HepG2 (cell line): ENCODE results near the gene PHACTR3. TPM values are rescaled to one million over a fixed set of nuclear protein-coding genes. Genes with fewer than 3 reads are reported as not detected.
A peak's percentile ranks its signal among the peaks of the same experiment; 100 is the strongest.
"Not testable (repeated sequence)": the region's sequence is repeated elsewhere in the genome, so short reads cannot be mapped to it uniquely, and the experiment has no call there.

ENCODE experiments used
- ATAC-seq: fragments of 200-7000 bp; cut with Tn5 transposase; 3 replicates; pipeline ENCODE4 v1.9.1; 2020; ENCODE audit warnings: mild to moderate bottlenecking, moderate library complexity
- BruUV-seq: library from RNA; stranded (reverse); fragments of 400-500 nt; replicated peaks from 2 replicates; lab custom pipeline; 2021; lab: Mats Ljungman, UMichigan
- CTCF ChIA-PET: fragments of 300-600 bp; formaldehyde crosslinking; extraction: SDS; loops from one replicate; lab custom pipeline; 2021; ENCODE audit warnings: low total read pairs, inconsistent platforms, low intra/inter-chr PET ratio; lab: Yijun Ruan, JAX
- POLR2A ChIA-PET: fragments of 350-600 bp; sonication (Branson Sonifier 250); formaldehyde crosslinking; loops from one replicate; lab custom pipeline; 2020; ENCODE audit warnings: antibody characterized with exemption, inconsistent platforms; lab: Yijun Ruan, JAX
- DNase-seq: peaks from one replicate; pipeline ENCODE4 v3.0.0-alpha.2; 2015; ENCODE audit warnings: low spot score
- FAIRE-seq: peaks from 3 replicates; lab custom pipeline; 2011; peaks lifted over from hg19 to GRCh38; lab: Jason Lieb, UNC
- H2AFZ ChIP-seq: one replicate; pipeline ENCODE4 v1.6.1; 2011; ENCODE audit warnings: low read length, inconsistent platforms
- H3K27ac ChIP-seq: fragments of 300-600 bp; 3 replicates; pipeline ENCODE4 v1.8.0; 2011; ENCODE audit warnings: mixed run types, mild to moderate bottlenecking, mixed read lengths, low read length, inconsistent platforms; ENCODE audit not compliant: insufficient read depth; ENCODE audit errors: extremely low read length
- H3K27me3 ChIP-seq, 2 experiments: fragments of 200-600 bp in 1 of 2; 2 replicates in 1 of 2; 3 replicates in 1 of 2; pipeline versions ENCODE4 v1.6.0 to v1.8.0; 2011; ENCODE audit warnings: low read length in 2 of 2, mild to moderate bottlenecking in 2 of 2, moderate library complexity in 2 of 2, inconsistent platforms in 1 of 2; ENCODE audit not compliant: insufficient read depth in 2 of 2, control insufficient read depth in 1 of 2
- H3K36me3 ChIP-seq, 2 experiments: fragments of 200-600 bp in 1 of 2; replicated peaks in 1 of 2; 2 replicates in 1 of 2; 3 replicates in 1 of 2; pipeline versions ENCODE4 v1.5.1 to v1.8.0; 2011; ENCODE audit warnings: low read length in 2 of 2, inconsistent platforms in 1 of 2; ENCODE audit not compliant: insufficient read depth in 2 of 2, control insufficient read depth in 1 of 2
- H3K4me1 ChIP-seq: 2 replicates; pipeline ENCODE4 v1.5.1; 2012; ENCODE audit warnings: low read length, inconsistent platforms; ENCODE audit not compliant: insufficient read depth
- H3K4me2 ChIP-seq: 2 replicates; pipeline ENCODE4 v1.6.0; 2011; ENCODE audit warnings: low read depth, low read length, inconsistent platforms
- H3K4me3 ChIP-seq, 3 experiments: fragments of 200-600 bp in 1 of 3; sonication (generic), shearing (Covaris generic) in 1 of 3; replicated peaks in 1 of 3; 2 replicates each; pipeline ENCODE4 v1.5.1; 2011 to 2016; ENCODE audit warnings: low read length in 3 of 3, inconsistent platforms in 2 of 3, low read depth in 2 of 3, mild to moderate bottlenecking in 2 of 3, control low read depth in 1 of 3, mixed read lengths in 1 of 3; ENCODE audit not compliant: insufficient read depth in 1 of 3
- H3K79me2 ChIP-seq: one replicate; pipeline ENCODE4 v1.6.1; 2011; ENCODE audit warnings: low read length, inconsistent platforms; ENCODE audit not compliant: insufficient read depth
- H3K9ac ChIP-seq: 2 replicates; pipeline ENCODE4 v1.6.0; 2011; ENCODE audit warnings: mild to moderate bottlenecking, low read depth, low read length, inconsistent platforms; ENCODE audit not compliant: insufficient read depth
- H3K9me3 ChIP-seq: 2 replicates; pipeline ENCODE4 v1.5.1; 2012; ENCODE audit warnings: mild to moderate bottlenecking, low read length
- H4K20me1 ChIP-seq: 2 replicates; pipeline ENCODE4 v1.6.0; 2011; ENCODE audit warnings: inconsistent platforms, mild to moderate bottlenecking, low read length, moderate library complexity; ENCODE audit not compliant: insufficient read depth
- MAFF ChIP-seq: IDR thresholded peaks from 2 replicates; pipeline ENCODE4 v1.6.1; 2011; ENCODE audit warnings: low read depth, low read length, improper control_type of control experiment
- MAFK ChIP-seq, 2 experiments: IDR thresholded peaks in 1 of 2; conservative IDR thresholded peaks in 1 of 2; 2 replicates each; pipeline ENCODE4 v1.6.1; 2011; ENCODE audit warnings: improper control_type of control experiment in 2 of 2, low read length in 2 of 2
- MNT ChIP-seq: fragments of 450-650 bp; IDR thresholded peaks from 2 replicates; pipeline ENCODE4 v1.6.1; 2016
- ZBTB49 ChIP-seq: sonication (generic); formaldehyde crosslinking; IDR thresholded peaks from 2 replicates; pipeline ENCODE4 v1.4.0; 2020; ENCODE audit warnings: missing genetic modification reagents, borderline replicate concordance
- ZNF143 ChIP-seq: sonication (generic); formaldehyde crosslinking; IDR thresholded peaks from 2 replicates; pipeline ENCODE4 v1.4.0; 2020; ENCODE audit warnings: missing genetic modification reagents
- WGBS: methylation state at CpG from one replicate; pipeline ENCODE4 v1.1.6; 2017; ENCODE audit warnings: low lambda C conversion rate; 5-methylcytosine and 5-hydroxymethylcytosine counted together
- in situ Hi-C: cut with HindIII; loops from 2 replicates; pipeline ENCODE4 v1.10.0; 2017; ENCODE audit warnings: low pct_unique_long_range_greater_than_20kb; ENCODE audit not compliant: extremely low pct_ligation_motif_present
- intact Hi-C: fragments of 100-400 bp; cut with micrococcal nuclease; formaldehyde crosslinking; loops from one replicate; pipeline ENCODE4 v1.10.0; 2022; ENCODE audit not compliant: unreplicated experiment
- polyA plus RNA-seq, 8 experiments: library from polyadenylated mRNA; depleted of rRNA in 3 of 8; stranded (reverse) in 7 of 8; unstranded in 1 of 8; fragments of >200 nt; fragmentation: Illumina TruSeq in 4 of 8; extraction: Trizol in 4 of 8; gene quantifications; 2 replicates each; pipeline versions ENCODE4 v1.2.1 to v1.2.3, GENCODE V29; 2011 to 2016; ENCODE audit warnings: low read depth in 4 of 8, missing spikeins in 1 of 8, mixed read lengths in 1 of 8; ENCODE audit not compliant: insufficient read depth in 1 of 8
- total RNA-seq, 5 experiments: library from RNA; depleted of rRNA; stranded (reverse); fragments of >200 nt; fragmentation: Illumina TruSeq; extraction: Trizol; gene quantifications; 2 replicates each; pipeline ENCODE4 v1.2.3, GENCODE V29; 2016; ENCODE audit warnings: low read depth in 1 of 5

PHACTR3 gene
- total and polyA plus RNA-seq, 2 of the 13 experiments (the other 11 are each of a cell fraction or from before 2014, with no cell fraction given), result not detected

- no peak for DNase-seq
- Histone ChIP-seq H3K27me3 (no peaks in the 10 kb centered on the region), H3K79me2 (no peaks in the 10 kb centered on the region), H3K36me3 (no peaks in the 10 kb centered on the region), H3K27ac (no peak overlapping the region), H3K4me2 (no peak overlapping the region), H4K20me1 (no peaks in the 10 kb centered on the region), H3K4me1 (no peaks in the 10 kb centered on the region), H3K4me3 (no peak overlapping the region), H3K9me3 (no peaks in the 10 kb centered on the region), H2AFZ (no peak overlapping the region), H3K9ac (no peak overlapping the region)
- no peak for TF ChIP-seq ZNF143 (CRISPR knock-in tag)
- no peak for TF ChIP-seq ZBTB49 (CRISPR knock-in tag)
- TF ChIP-seq MAFF, result peak; percentile 98
- TF ChIP-seq MAFK (conservative IDR thresholded peaks at IDR 0.05 in 1 of 2, IDR thresholded peaks at IDR 0.05 in 1 of 2; ENCODE audit: low read length in 2 of 2), result peak; percentile 98 to 99
- ATAC-seq, result no peak
- in situ Hi-C loops, result no loop called here
- ChIA-PET CTCF (no interaction called here), POLR2A (no interaction called here)
- WGBS, result 4% methylated on average over 1 of the region's 1 CpG
- intact Hi-C loops, result no loop called here
- BruUV-seq, result no TSS peak
- FAIRE-seq, result no peak
These were observed 283.7 kb downstream of the PHACTR3 start for GRCh38 chr20:59888050-59888449.

- DNase-seq, H2AFZ ChIP-seq, H4K20me1 ChIP-seq, H3K27me3 ChIP-seq, CTCF ChIA-PET, H3K9me3 ChIP-seq, FAIRE-seq, ATAC-seq, H3K79me2 ChIP-seq, H3K4me3 ChIP-seq, H3K36me3 ChIP-seq, H3K9ac ChIP-seq, POLR2A ChIA-PET, H3K4me2 ChIP-seq, BruUV-seq, H3K27ac ChIP-seq, H3K4me1 ChIP-seq, intact Hi-C loops, in situ Hi-C loops: not testable (repeated sequence)
- peak; percentile 33; the same call in 1 of the 2 replicates for TF ChIP-seq MNT
- WGBS, result 16% methylated on average over 2 of the region's 2 CpGs
These were observed 285.7 kb downstream of the PHACTR3 start for GRCh38 chr20:59890035-59890434.
